Endodermal cell (in vitro differentiated cells): Measurements from ENCODE around the gene PRRT4. TPM values are rescaled to one million over a fixed set of nuclear protein-coding genes. Genes with fewer than 3 reads are reported as not detected.

Experiments
- DNase-seq: peaks from one replicate; pipeline ENCODE4 v3.0.0-alpha.2; 2017
- H3K27ac ChIP-seq: 2 replicates; pipeline ENCODE4 v1.5.1; 2013; ENCODE audit warnings: mild to moderate bottlenecking, low read depth, low read length, moderate library complexity
- H3K27me3 ChIP-seq: 2 replicates; pipeline ENCODE4 v1.6.1; 2013; ENCODE audit warnings: mild to moderate bottlenecking, low read length, moderate library complexity; ENCODE audit not compliant: insufficient read depth, control insufficient read depth, poor library complexity, severe bottlenecking
- H3K36me3 ChIP-seq: 2 replicates; pipeline ENCODE4 v1.7.0; 2013; ENCODE audit warnings: mild to moderate bottlenecking, low read length, moderate library complexity; ENCODE audit not compliant: control insufficient read depth, insufficient read depth
- H3K4me1 ChIP-seq: one replicate; pipeline ENCODE4 v1.7.0; 2013; ENCODE audit warnings: low read length; ENCODE audit not compliant: control insufficient read depth, insufficient read depth
- H3K4me3 ChIP-seq: 2 replicates; pipeline ENCODE4 v1.5.1; 2013; ENCODE audit warnings: mild to moderate bottlenecking, low read length, moderate library complexity
- H3K9ac ChIP-seq: 2 replicates; pipeline ENCODE4 v1.6.1; 2013; ENCODE audit warnings: mild to moderate bottlenecking, low read length, moderate library complexity; ENCODE audit not compliant: poor library complexity, severe bottlenecking; ENCODE audit errors: extremely low read depth
- H3K9me3 ChIP-seq: 2 replicates; pipeline ENCODE4 v1.6.1; 2013; ENCODE audit warnings: mild to moderate bottlenecking, low read length, moderate library complexity; ENCODE audit not compliant: control insufficient read depth
- H3K27ac Mint-ChIP-seq: 2 replicates; pipeline ENCODE4 v1.8.0; 2020; ENCODE audit warnings: mixed read lengths
- H3K27me3 Mint-ChIP-seq: 2 replicates; pipeline ENCODE4 v1.8.0; 2021; ENCODE audit warnings: mild to moderate bottlenecking, mixed read lengths; ENCODE audit not compliant: insufficient read depth
- H3K36me3 Mint-ChIP-seq: 2 replicates; pipeline ENCODE4 v1.8.0; 2020; ENCODE audit warnings: low read depth, mixed read lengths
- H3K4me1 Mint-ChIP-seq: 2 replicates; pipeline ENCODE4 v1.8.0; 2020; ENCODE audit warnings: mixed read lengths
- H3K4me3 Mint-ChIP-seq: 2 replicates; pipeline ENCODE4 v1.8.0; 2020; ENCODE audit warnings: mild to moderate bottlenecking, moderate library complexity, mixed read lengths
- H3K9me3 Mint-ChIP-seq: 2 replicates; pipeline ENCODE4 v1.8.0; 2020; ENCODE audit warnings: mild to moderate bottlenecking, mixed read lengths
- WGBS, 2 experiments: methylation state at CpG; one replicate each; pipeline versions ENCODE4 v1.1.5 to v1.1.7; 2013; ENCODE audit warnings: missing lambda C conversion rate in 2 of 2, mixed read lengths in 1 of 2; ENCODE audit not compliant: insufficient coverage in 1 of 2, insufficient read length in 1 of 2; 5-methylcytosine and 5-hydroxymethylcytosine counted together
- total RNA-seq, 2 donors: library from RNA; stranded (reverse); fragmentation: NEBNext Ultra II Directional in 1 of 2; extraction: Animal tissue kit (Norgen Biotek cat#: 25700) in 1 of 2; gene quantifications; 2 replicates in 1 of 2; 3 replicates in 1 of 2; pipeline ENCODE4 v1.2.1, GENCODE V29; 2021
- TF ChIP-seq, protein P1 (sequence below): fragments of 200-600 bp; sonication (generic); conservative IDR thresholded peaks from 2 replicates; pipeline ENCODE4 v1.5.0; 2021; ENCODE audit warnings: antibody characterized with exemption, mild to moderate bottlenecking

Gene PRRT4
- total RNA-seq, 2 donors from 2014 or later: 0.18 TPM; not detected in 1

DNA sequence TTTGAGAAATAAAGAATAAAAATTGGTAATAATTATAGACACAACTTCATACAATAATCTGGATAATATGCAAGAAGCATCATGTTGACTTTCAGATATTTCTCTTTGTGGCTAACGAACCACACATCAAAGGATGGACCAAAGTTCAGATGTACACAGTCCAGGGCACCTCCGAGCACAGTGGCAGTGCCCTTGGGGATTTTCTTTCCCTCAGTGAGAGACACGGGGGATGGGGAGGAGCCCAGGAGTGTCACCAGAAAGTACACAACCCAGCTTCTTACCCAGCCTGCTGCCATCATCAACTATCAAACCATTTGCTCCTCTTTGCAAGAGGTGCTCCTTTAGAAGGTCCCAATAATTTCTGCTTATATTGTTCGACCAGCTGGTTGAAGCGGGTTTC, 51.0 kb downstream of the PRRT4 start:
- H3K4me3 ChIP-seq: no peak overlapping the region
- no peak for DNase-seq
- H3K27ac ChIP-seq: no peak overlapping the region
- H3K4me1 ChIP-seq: no peaks in the 10 kb centered on the region
- Mint-ChIP-seq H3K4me1 (no peaks in the 10 kb centered on the region), H3K9me3 (no peaks in the 10 kb centered on the region), H3K36me3 (peaks cover 87% of the 10 kb centered on the region), H3K27ac (no peak overlapping the region), H3K4me3 (no peak overlapping the region), H3K27me3 (no peaks in the 10 kb centered on the region)
- no peaks in the 10 kb centered on the region for H3K27me3 ChIP-seq
- TF ChIP-seq, protein P1, sequence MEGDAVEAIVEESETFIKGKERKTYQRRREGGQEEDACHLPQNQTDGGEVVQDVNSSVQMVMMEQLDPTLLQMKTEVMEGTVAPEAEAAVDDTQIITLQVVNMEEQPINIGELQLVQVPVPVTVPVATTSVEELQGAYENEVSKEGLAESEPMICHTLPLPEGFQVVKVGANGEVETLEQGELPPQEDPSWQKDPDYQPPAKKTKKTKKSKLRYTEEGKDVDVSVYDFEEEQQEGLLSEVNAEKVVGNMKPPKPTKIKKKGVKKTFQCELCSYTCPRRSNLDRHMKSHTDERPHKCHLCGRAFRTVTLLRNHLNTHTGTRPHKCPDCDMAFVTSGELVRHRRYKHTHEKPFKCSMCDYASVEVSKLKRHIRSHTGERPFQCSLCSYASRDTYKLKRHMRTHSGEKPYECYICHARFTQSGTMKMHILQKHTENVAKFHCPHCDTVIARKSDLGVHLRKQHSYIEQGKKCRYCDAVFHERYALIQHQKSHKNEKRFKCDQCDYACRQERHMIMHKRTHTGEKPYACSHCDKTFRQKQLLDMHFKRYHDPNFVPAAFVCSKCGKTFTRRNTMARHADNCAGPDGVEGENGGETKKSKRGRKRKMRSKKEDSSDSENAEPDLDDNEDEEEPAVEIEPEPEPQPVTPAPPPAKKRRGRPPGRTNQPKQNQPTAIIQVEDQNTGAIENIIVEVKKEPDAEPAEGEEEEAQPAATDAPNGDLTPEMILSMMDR: no peak
- peaks cover 89% of the 10 kb centered on the region for H3K36me3 ChIP-seq
- no peaks in the 10 kb centered on the region for H3K9me3 ChIP-seq
- no peak overlapping the region for H3K9ac ChIP-seq
- WGBS, 2 experiments: 90 to 96% methylated on average over 2 to 5 of the region's 5 CpGs

DNA sequence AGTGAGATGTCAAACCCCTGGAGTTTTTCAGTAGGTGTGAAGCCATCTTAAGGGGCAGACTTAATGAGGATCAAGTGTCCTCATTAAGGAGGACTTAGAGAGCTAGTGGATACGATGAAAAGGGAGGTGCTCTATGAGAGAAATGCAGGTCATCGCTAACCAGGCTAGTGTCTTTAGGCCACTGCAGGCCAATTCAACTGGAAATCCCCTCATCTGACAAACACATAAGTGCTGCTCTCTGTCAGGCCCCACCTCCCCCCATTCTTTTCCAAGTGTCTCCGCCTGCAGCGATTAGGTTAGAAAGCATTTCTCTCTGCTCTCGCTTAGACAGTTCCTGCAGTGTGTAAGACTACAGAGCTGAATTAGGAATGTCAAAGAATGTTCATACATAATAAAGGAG, 51.5 kb downstream of the PRRT4 start:
- no peaks in the 10 kb centered on the region for H3K4me1 ChIP-seq
- Mint-ChIP-seq H3K27me3 (no peaks in the 10 kb centered on the region), H3K4me3 (no peak overlapping the region), H3K4me1 (no peaks in the 10 kb centered on the region), H3K27ac (no peak overlapping the region), H3K9me3 (no peaks in the 10 kb centered on the region), H3K36me3 (peaks cover 88% of the 10 kb centered on the region)
- no peak overlapping the region for H3K9ac ChIP-seq
- H3K9me3 ChIP-seq: no peaks in the 10 kb centered on the region
- WGBS, 2 experiments: 96 to 100% methylated on average over 2 to 5 of the region's 5 CpGs
- H3K36me3 ChIP-seq: peaks cover 84% of the 10 kb centered on the region
- DNase-seq: no peak
- H3K4me3 ChIP-seq: no peak overlapping the region
- H3K27ac ChIP-seq: no peak overlapping the region
- no peaks in the 10 kb centered on the region for H3K27me3 ChIP-seq
- TF ChIP-seq, protein P1: no peak

DNA sequence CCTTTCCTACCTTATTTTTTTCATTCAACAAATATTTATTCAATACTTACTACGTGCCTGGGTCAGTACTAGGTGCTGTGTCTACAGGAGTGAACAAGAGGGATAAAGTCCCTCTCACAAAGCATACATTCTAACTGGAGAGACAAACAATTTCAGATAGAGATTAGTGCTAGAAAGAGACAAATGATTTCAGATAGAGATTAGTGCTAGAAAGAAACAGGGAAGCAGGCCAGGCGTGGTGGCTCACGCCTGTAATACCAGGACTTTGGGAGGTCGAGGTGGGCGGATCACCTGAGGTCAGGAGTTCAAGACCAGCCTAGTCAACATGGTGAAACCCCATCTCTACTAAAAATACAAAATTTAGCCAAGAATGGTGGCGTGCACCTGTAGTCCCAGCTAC, 52.4 kb downstream of the PRRT4 start:
- H3K27ac Mint-ChIP-seq: no peak overlapping the region
- peaks cover 79% of the 10 kb centered on the region for H3K36me3 Mint-ChIP-seq
- TF ChIP-seq, protein P1: no peak
- Histone ChIP-seq H3K27ac (no peak overlapping the region), H3K9ac (no peak overlapping the region), H3K4me1 (no peaks in the 10 kb centered on the region), H3K36me3 (peaks cover 81% of the 10 kb centered on the region), H3K27me3 (no peaks in the 10 kb centered on the region), H3K4me3 (no peak overlapping the region), H3K9me3 (no peaks in the 10 kb centered on the region)
- H3K4me3 Mint-ChIP-seq: no peak overlapping the region
- no peaks in the 10 kb centered on the region for H3K9me3 Mint-ChIP-seq
- DNase-seq: no peak
- no peaks in the 10 kb centered on the region for H3K27me3 Mint-ChIP-seq
- 93 to 96% methylated on average over 4 to 6 of the region's 6 CpGs for WGBS, 2 experiments
- H3K4me1 Mint-ChIP-seq: no peaks in the 10 kb centered on the region
